Thyroid gland (tissue), 4 donors: ENCODE data around the gene TNFAIP8. TPM values are rescaled to one million over a fixed set of nuclear protein-coding genes. Genes with fewer than 3 reads are reported as not detected.

Experiments
- DNase-seq, 2 donors: peaks; one replicate each; pipeline ENCODE4 v3.0.0-alpha.2; 2019
- H3K27ac ChIP-seq, 3 donors: fragments of 200-600 bp; sonication (generic); 1 replicate in 2 of 3; 2 replicates in 1 of 3; pipeline ENCODE4 v1.5.1; 2016 to 2019; ENCODE audit warnings: mild to moderate bottlenecking in 1 of 3, moderate library complexity in 1 of 3
- H3K27me3 ChIP-seq: fragments of 200-600 bp; sonication (generic); one replicate; pipeline ENCODE4 v1.5.1; 2019
- H3K36me3 ChIP-seq, 2 donors: fragments of 200-600 bp; sonication (generic); one replicate each; pipeline ENCODE4 v1.5.1; 2016 to 2019
- H3K4me1 ChIP-seq, 2 donors: fragments of 200-600 bp; sonication (generic); one replicate each; pipeline ENCODE4 v1.5.1; 2017 to 2019
- H3K4me3 ChIP-seq, 3 donors: fragments of 200-600 bp; sonication (generic); replicated peaks in 1 of 3; 1 replicate in 2 of 3; 2 replicates in 1 of 3; pipeline ENCODE4 v1.5.1; 2016; ENCODE audit warnings: mild to moderate bottlenecking in 1 of 3
- H3K9me3 ChIP-seq: fragments of 200-600 bp; sonication (generic); one replicate; pipeline ENCODE4 v1.5.1; 2017
- CTCF ChIP-seq, 6 experiments: fragments of 200-600 bp in 3 of 6; fragments of 450-650 bp in 3 of 6; sonication (generic) in 3 of 6; IDR thresholded peaks; one replicate each; pipeline ENCODE4 v1.5.1; 2016 to 2019; ENCODE audit warnings: antibody characterized with exemption in 6 of 6, mild to moderate bottlenecking in 2 of 6, inconsistent platforms in 1 of 6, moderate library complexity in 1 of 6
- POLR2A ChIP-seq, 2 donors: fragments of 450-650 bp; IDR thresholded peaks; one replicate each; pipeline ENCODE4 v1.6.1; 2017; ENCODE audit warnings: antibody characterized with exemption in 2 of 2, mild to moderate bottlenecking in 2 of 2, moderate library complexity in 1 of 2
- WGBS, 2 donors: methylation state at CpG; one replicate each; pipeline ENCODE4 v1.1.5; 2017; 5-methylcytosine and 5-hydroxymethylcytosine counted together
- intact Hi-C: fragments of 100-400 bp; cut with DNase I; formaldehyde crosslinking; loops from one replicate; pipeline ENCODE4 v1.15.1; 2023
- total RNA-seq, 4 donors: library from RNA; depleted of rRNA; stranded (reverse); fragments of >200 nt; gene quantifications; one replicate each; pipeline ENCODE4 v1.2.3, GENCODE V29; 2016

The TNFAIP8 gene
- total RNA-seq, 4 donors from 2014 or later, result 15.7 to 36.8 (median 33.6) TPM

- no peaks in the 10 kb centered on the region for H3K27me3 ChIP-seq
- 74 to 79% methylated on average over 1 of the region's 1 CpG for WGBS, 2 donors
- DNase-seq, result no peak
- no peak overlapping the region for H3K4me3 ChIP-seq
- H3K27ac ChIP-seq, result peak overlapping the region in 1 of 3 donors; percentile 25
- peaks cover 49 to 52% of the 10 kb centered on the region in 2 donors for H3K4me1 ChIP-seq
- intact Hi-C loops, result no loop called here
- no peak for TF ChIP-seq POLR2A (IDR thresholded peaks at IDR 0.05)
- TF ChIP-seq CTCF (IDR thresholded peaks at IDR 0.05), result no peak
- H3K36me3 ChIP-seq, result no peaks in the 10 kb centered on the region
- H3K9me3 ChIP-seq, result no peaks in the 10 kb centered on the region
Measured at GRCh38 chr5:119370486-119370885, 14.7 kb downstream of the TNFAIP8 start.

- intact Hi-C loops, result no loop called here
- Histone ChIP-seq H3K4me1 (peaks cover 42 to 45% of the 10 kb centered on the region in 2 donors), H3K4me3 (no peak overlapping the region), H3K27me3 (no peaks in the 10 kb centered on the region), H3K9me3 (no peaks in the 10 kb centered on the region), H3K36me3 (no peaks in the 10 kb centered on the region), H3K27ac (peak overlapping the region in 1 of 3 donors; percentile 25)
- no peak for DNase-seq
- WGBS, 2 donors, result 80 to 89% methylated on average over 4 of the region's 4 CpGs
- TF ChIP-seq POLR2A (IDR thresholded peaks at IDR 0.05) (no peak), CTCF (IDR thresholded peaks at IDR 0.05) (no peak)
Measured at GRCh38 chr5:119371146-119371545, 15.3 kb downstream of the TNFAIP8 start.

- intact Hi-C loops, result no loop called here
- TF ChIP-seq CTCF (IDR thresholded peaks at IDR 0.05) (no peak), POLR2A (IDR thresholded peaks at IDR 0.05) (no peak)
- 94 to 96% methylated on average over 4 of the region's 4 CpGs for WGBS, 2 donors
Measured at GRCh38 chr5:119373449-119373858, 17.6 kb downstream of the TNFAIP8 start.

GRCh38 chr5:119374901-119375300, 19.1 kb downstream of the TNFAIP8 start:
- TF ChIP-seq POLR2A (IDR thresholded peaks at IDR 0.05) (no peak), CTCF (IDR thresholded peaks at IDR 0.05) (no peak)
- no peaks in the 10 kb centered on the region for H3K27me3 ChIP-seq
- no peaks in the 10 kb centered on the region for H3K9me3 ChIP-seq
- intact Hi-C loops, result no loop called here
- no peak for DNase-seq
- H3K4me3 ChIP-seq, result no peak overlapping the region
- no peaks in the 10 kb centered on the region for H3K36me3 ChIP-seq
- H3K4me1 ChIP-seq, result peaks cover 13 to 17% of the 10 kb centered on the region in 2 donors
- no peak overlapping the region for H3K27ac ChIP-seq
- 78 to 81% methylated on average over 2 of the region's 2 CpGs for WGBS, 2 donors

More at GRCh38 chr5:119373449-119373858, 17.6 kb downstream of the TNFAIP8 start:
- Histone ChIP-seq H3K27me3 (no peaks in the 10 kb centered on the region), H3K9me3 (no peaks in the 10 kb centered on the region), H3K4me3 (no peak overlapping the region), H3K4me1 (peaks cover 22 to 23% of the 10 kb centered on the region in 2 donors), H3K36me3 (no peaks in the 10 kb centered on the region), H3K27ac (no peak overlapping the region)
- no peak for DNase-seq

GRCh38 chr5:119377066-119377465, 21.2 kb downstream of the TNFAIP8 start:
- no peak overlapping the region for H3K4me3 ChIP-seq
- H3K27ac ChIP-seq, result no peak overlapping the region
- TF ChIP-seq POLR2A (IDR thresholded peaks at IDR 0.05) (no peak), CTCF (IDR thresholded peaks at IDR 0.05) (no peak)
- 100% methylated on average over 1 of the region's 1 CpG for WGBS, 2 donors
- peaks cover 7 to 21% of the 10 kb centered on the region in 2 donors for H3K4me1 ChIP-seq
- no peaks in the 10 kb centered on the region for H3K9me3 ChIP-seq
- no peaks in the 10 kb centered on the region for H3K27me3 ChIP-seq
- intact Hi-C loops, result no loop called here
- H3K36me3 ChIP-seq, result no peaks in the 10 kb centered on the region
- DNase-seq, result no peak
